IMR-90 (cell line): ENCODE results near the gene OR1F1. TPM values are rescaled to one million over a fixed set of nuclear protein-coding genes. Genes with fewer than 3 reads are reported as not detected.

ENCODE experiments used
- ATAC-seq: fragments of 200-7000 bp; cut with Tn5 transposase; 2 replicates; pipeline ENCODE4 v1.9.1; 2020; ENCODE audit warnings: low read depth, mild to moderate bottlenecking, moderate library complexity
- BruUV-seq: library from RNA; stranded (reverse); fragments of 400-500 nt; replicated peaks from 2 replicates; lab custom pipeline; 2021; lab: Mats Ljungman, UMichigan
- CTCF ChIA-PET: fragments of 300-600 bp; formaldehyde crosslinking; extraction: SDS; loops from one replicate; lab custom pipeline; 2021; ENCODE audit warnings: antibody characterized with exemption; lab: Yijun Ruan, JAX
- POLR2A ChIA-PET: fragments of 300-600 bp; sonication (Branson Sonifier 250); formaldehyde crosslinking; loops from one replicate; lab custom pipeline; 2022; ENCODE audit warnings: antibody characterized with exemption; ENCODE audit not compliant: unreplicated experiment; lab: Charles Lee
- DNase-seq: peaks from one replicate; pipeline ENCODE4 v3.0.0; 2013
- H2AFZ ChIP-seq: replicated peaks from 2 replicates; pipeline ENCODE3; 2013; ENCODE audit warnings: low read length, mild to moderate bottlenecking; ENCODE audit not compliant: poor library complexity
- H2AK5ac ChIP-seq: 2 replicates; pipeline ENCODE4 v1.6.1; 2013; ENCODE audit warnings: low read depth, low read length, inconsistent platforms
- H2AK9ac ChIP-seq: replicated peaks from 2 replicates; pipeline ENCODE3; 2013; ENCODE audit warnings: mild to moderate bottlenecking, low read depth, low read length, moderate library complexity; ENCODE audit not compliant: poor library complexity
- H2BK120ac ChIP-seq: 2 replicates; pipeline ENCODE4 v1.6.1; 2013; ENCODE audit warnings: low read depth, low read length, inconsistent platforms
- H2BK15ac ChIP-seq: 3 replicates; pipeline ENCODE4 v1.6.1; 2013; ENCODE audit warnings: low read depth, low read length, inconsistent platforms
- H2BK20ac ChIP-seq: 2 replicates; pipeline ENCODE4 v1.6.1; 2013; ENCODE audit warnings: low read depth, mild to moderate bottlenecking, inconsistent platforms, low read length, moderate library complexity
- H2BK5ac ChIP-seq: 2 replicates; pipeline ENCODE4 v1.6.1; 2013; ENCODE audit warnings: mild to moderate bottlenecking, low read depth, low read length, inconsistent platforms; ENCODE audit not compliant: poor library complexity, severe bottlenecking
- H3K14ac ChIP-seq: replicated peaks from 2 replicates; pipeline ENCODE4 v1.6.1; 2013; ENCODE audit warnings: low read depth, low read length, inconsistent platforms
- H3K18ac ChIP-seq: 2 replicates; pipeline ENCODE4 v1.6.1; 2013; ENCODE audit warnings: low read depth, low read length, control low read depth
- H3K23ac ChIP-seq: 2 replicates; pipeline ENCODE4 v1.6.1; 2013; ENCODE audit warnings: low read depth, low read length, inconsistent platforms
- H3K27ac ChIP-seq: 2 replicates; pipeline ENCODE4 v1.5.1; 2013; ENCODE audit warnings: mild to moderate bottlenecking, control low read depth, low read length; ENCODE audit not compliant: insufficient read depth
- H3K27me3 ChIP-seq: 2 replicates; pipeline ENCODE4 v1.6.1; 2013; ENCODE audit warnings: low read length; ENCODE audit not compliant: control insufficient read depth, insufficient read depth
- H3K36me3 ChIP-seq: 2 replicates; pipeline ENCODE4 v1.6.1; 2013; ENCODE audit warnings: low read length, mixed read lengths; ENCODE audit not compliant: control insufficient read depth, insufficient read depth
- H3K4ac ChIP-seq: 2 replicates; pipeline ENCODE4 v1.6.1; 2013; ENCODE audit warnings: low read depth, low read length, inconsistent platforms
- H3K4me1 ChIP-seq: 2 replicates; pipeline ENCODE4 v1.6.1; 2013; ENCODE audit warnings: low read length, mixed read lengths; ENCODE audit not compliant: control insufficient read depth, insufficient read depth
- H3K4me2 ChIP-seq: 2 replicates; pipeline ENCODE4 v1.6.1; 2013; ENCODE audit warnings: low read depth, mild to moderate bottlenecking, control low read depth, low read length, moderate library complexity
- H3K4me3 ChIP-seq: 2 replicates; pipeline ENCODE4 v1.5.1; 2013; ENCODE audit warnings: low read depth, mild to moderate bottlenecking, control low read depth, low read length, moderate library complexity; ENCODE audit not compliant: insufficient read depth
- H3K56ac ChIP-seq: 2 replicates; pipeline ENCODE4 v1.6.1; 2013; ENCODE audit warnings: low read length, inconsistent platforms; ENCODE audit not compliant: insufficient read depth; ENCODE audit errors: extremely low read depth
- H3K79me1 ChIP-seq, 2 experiments: 2 replicates each; pipeline ENCODE4 v1.6.1; 2013; ENCODE audit warnings: low read length in 2 of 2, inconsistent platforms in 1 of 2, low read depth in 1 of 2
- H3K9ac ChIP-seq: 2 replicates; pipeline ENCODE4 v1.6.1; 2013; ENCODE audit warnings: low read depth, low read length, control low read depth
- H3K9me1 ChIP-seq: 2 replicates; pipeline ENCODE4 v1.6.1; 2013; ENCODE audit warnings: low read length, inconsistent platforms; ENCODE audit not compliant: insufficient read depth
- H3K9me3 ChIP-seq: 2 replicates; pipeline ENCODE4 v1.6.1; 2013; ENCODE audit warnings: low read length; ENCODE audit not compliant: control insufficient read depth, insufficient read depth
- H4K20me1 ChIP-seq: 2 replicates; pipeline ENCODE4 v1.6.1; 2013; ENCODE audit warnings: low read length, inconsistent platforms; ENCODE audit not compliant: insufficient read depth
- H4K5ac ChIP-seq: 2 replicates; pipeline ENCODE4 v1.6.1; 2013; ENCODE audit warnings: mild to moderate bottlenecking, low read depth, low read length, control low read depth
- H4K8ac ChIP-seq, 2 experiments: 2 replicates each; pipeline ENCODE4 v1.6.1; 2013; ENCODE audit warnings: low read depth in 2 of 2, low read length in 2 of 2, control low read depth in 1 of 2, inconsistent platforms in 1 of 2
- H4K91ac ChIP-seq: 2 replicates; pipeline ENCODE4 v1.6.1; 2013; ENCODE audit warnings: low read depth, low read length, inconsistent platforms; ENCODE audit not compliant: insufficient read depth
- MAFK ChIP-seq: IDR thresholded peaks from 2 replicates; pipeline ENCODE4 v1.6.1; 2012; ENCODE audit warnings: low read depth, low read length, improper control_type of control experiment
- POLR2A ChIP-seq: IDR thresholded peaks from 2 replicates; pipeline ENCODE4 v1.6.1; 2012; ENCODE audit warnings: mild to moderate bottlenecking, low read depth, low read length
- RAD21 ChIP-seq: IDR thresholded peaks from 2 replicates; pipeline ENCODE4 v1.6.1; 2012; ENCODE audit warnings: low read length, improper control_type of control experiment
- WGBS, 2 experiments: methylation state at CpG; one replicate each; pipeline versions ENCODE4 v1.1.5 to v1.1.7; 2013; ENCODE audit warnings: missing lambda C conversion rate in 2 of 2; ENCODE audit not compliant: insufficient read length in 1 of 2; ENCODE audit errors: extremely low coverage in 2 of 2; 5-methylcytosine and 5-hydroxymethylcytosine counted together
- dilution Hi-C: fragments of 300-500 bp; cut with HindIII; formaldehyde crosslinking; loops from one replicate; pipeline ENCODE4 v1.14.3; 2018; ENCODE audit warnings: low sequenced_read_pairs; ENCODE audit not compliant: unreplicated experiment
- in situ Hi-C: fragments of 300-500 bp; cut with MboI; formaldehyde crosslinking; loops from 3 replicates; pipeline ENCODE4 v1.14.3; 2019; ENCODE audit warnings: low sequenced_read_pairs, inconsistent platforms, mixed read lengths
- intact Hi-C: fragments of 100-400 bp; cut with micrococcal nuclease; formaldehyde crosslinking; loops from 2 replicates; pipeline ENCODE4 v1.10.0; 2022
- polyA plus RNA-seq, 3 experiments: library from polyadenylated mRNA; depleted of rRNA; stranded (reverse); fragments of >200 nt; gene quantifications; 2 replicates each; pipeline ENCODE4 v1.2.3, GENCODE V29; 2012; ENCODE audit warnings: low replicate concordance in 1 of 3
- total RNA-seq: library from RNA; depleted of rRNA; stranded (reverse); fragments of >200 nt; gene quantifications from 2 replicates; pipeline ENCODE4 v1.2.3, GENCODE V29; 2012

The OR1F1 gene
- total and polyA plus RNA-seq, 2 of the 4 experiments (the other 2 are of a cell fraction), result 0.12 TPM; not detected in 1

DNA sequence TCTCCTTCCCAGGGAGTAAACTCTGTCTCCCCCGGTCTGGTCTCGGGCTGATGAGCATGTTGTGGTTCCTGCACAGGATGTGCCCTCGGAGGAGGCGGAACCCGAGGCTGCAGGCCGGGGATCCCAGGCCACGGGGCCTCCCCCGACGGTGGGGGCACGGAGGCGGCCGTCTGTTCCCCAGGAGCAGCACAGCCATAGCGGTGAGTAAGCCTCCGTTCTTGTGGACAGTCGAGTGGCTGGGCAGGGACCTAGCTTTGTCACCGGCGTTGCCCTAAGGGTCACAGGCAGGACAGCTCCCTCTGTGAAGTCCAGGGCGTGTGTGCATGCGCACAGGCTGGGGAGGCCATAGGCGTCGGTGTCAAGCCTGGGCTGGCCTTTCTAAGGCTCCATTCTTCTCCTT lies 49.7 kb upstream of the OR1F1 start:
- DNase-seq (no peak), ATAC-seq (no peak)
- H3K9ac ChIP-seq, result no peak overlapping the region
- peaks cover 5% of the 10 kb centered on the region for H3K4me1 ChIP-seq
- no peak overlapping the region for H2BK20ac ChIP-seq
- no peak overlapping the region for H4K5ac ChIP-seq
- H3K18ac ChIP-seq, result no peak overlapping the region
- no peak overlapping the region for H3K56ac ChIP-seq
- in situ Hi-C loops, result no loop called here
- H2BK15ac ChIP-seq, result no peak overlapping the region
- 96% methylated on average over 10 of the region's 21 CpGs; no CpG with 5 or more reads in 1 of the 2 experiments for WGBS, 2 experiments
- no peak overlapping the region for H3K4me3 ChIP-seq
- ChIA-PET CTCF (no interaction called here), POLR2A (no interaction called here)
- dilution Hi-C loops, result no loop called here
- no peak overlapping the region for H3K4ac ChIP-seq
- no peak overlapping the region for H2AFZ ChIP-seq
- no peak overlapping the region for H4K8ac ChIP-seq
- H3K36me3 ChIP-seq, result peaks cover 19% of the 10 kb centered on the region
- 0 out of 2 replicates have a peak, but pooled peaks cover 3% of the 10 kb centered on the region for H3K9me1 ChIP-seq
- H3K27ac ChIP-seq, result no peak overlapping the region
- no peak overlapping the region for H2AK5ac ChIP-seq
- no peak overlapping the region for H3K23ac ChIP-seq
- H3K4me2 ChIP-seq, result no peak overlapping the region
- TF ChIP-seq MAFK (no peak), RAD21 (no peak), POLR2A (no peak)
- H2BK5ac ChIP-seq, result no peak overlapping the region
- no peak overlapping the region for H2BK120ac ChIP-seq
- intact Hi-C loops, result no loop called here
- no peaks in the 10 kb centered on the region; the same call in 1 of the 2 replicates for H4K20me1 ChIP-seq
- no TSS peak for BruUV-seq
- no peak overlapping the region for H3K14ac ChIP-seq
- H4K91ac ChIP-seq, result no peak overlapping the region
- no peaks in the 10 kb centered on the region for H3K27me3 ChIP-seq
- H3K9me3 ChIP-seq, result no peaks in the 10 kb centered on the region
- peaks cover 23 to 25% of the 10 kb centered on the region in 2 experiments for H3K79me1 ChIP-seq
- H2AK9ac ChIP-seq, result no peak overlapping the region
